GM18868 (cell line): ENCODE data around the gene NOM1.

ENCODE experiments used
- ATAC-seq: cut with Tn5 transposase; IDR thresholded peaks from one replicate; pipeline ENCODE4 v1.9.1; 2021; ENCODE audit warnings: mild to moderate bottlenecking, moderate library complexity; ENCODE audit not compliant: unreplicated experiment

The NOM1 gene

DNA sequence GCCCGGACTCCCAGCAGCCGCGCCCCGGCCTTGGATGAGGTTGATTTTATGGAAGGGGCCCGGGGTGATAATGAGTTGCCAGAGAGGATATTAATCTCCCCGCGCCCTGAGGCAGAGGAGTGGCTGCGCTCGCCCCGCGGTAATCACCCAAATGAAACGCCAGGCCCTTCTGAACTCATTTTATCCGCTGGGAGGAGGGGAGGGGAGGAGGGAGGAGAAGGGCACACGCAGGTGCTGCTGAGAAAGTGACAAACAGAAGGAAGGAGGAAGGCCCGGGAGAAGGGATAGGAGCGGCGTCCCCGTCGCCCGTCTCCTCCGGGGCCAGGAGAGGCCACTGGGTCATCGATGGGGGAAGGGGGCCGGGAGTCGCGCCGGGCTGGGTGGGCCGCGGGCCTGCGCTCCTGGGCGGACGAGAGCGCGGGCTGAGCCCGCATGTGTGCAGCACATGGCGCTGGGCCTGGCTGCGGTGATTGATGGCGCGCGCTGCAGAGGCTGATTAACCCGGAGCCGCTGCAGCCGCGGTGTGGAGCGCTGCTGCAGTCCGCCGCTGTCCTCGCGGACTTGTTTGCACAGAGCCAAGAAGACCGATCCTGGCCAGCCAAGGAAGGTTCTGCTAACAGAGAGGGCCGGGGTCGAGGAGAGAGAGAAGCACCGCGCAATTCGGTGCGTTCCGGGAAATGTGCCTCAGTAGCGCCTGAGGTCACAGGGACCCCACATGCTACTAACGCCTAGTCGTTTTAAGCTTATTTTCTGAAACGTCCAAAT is 54.4 kb downstream of the NOM1 start:
- no peak for ATAC-seq

DNA sequence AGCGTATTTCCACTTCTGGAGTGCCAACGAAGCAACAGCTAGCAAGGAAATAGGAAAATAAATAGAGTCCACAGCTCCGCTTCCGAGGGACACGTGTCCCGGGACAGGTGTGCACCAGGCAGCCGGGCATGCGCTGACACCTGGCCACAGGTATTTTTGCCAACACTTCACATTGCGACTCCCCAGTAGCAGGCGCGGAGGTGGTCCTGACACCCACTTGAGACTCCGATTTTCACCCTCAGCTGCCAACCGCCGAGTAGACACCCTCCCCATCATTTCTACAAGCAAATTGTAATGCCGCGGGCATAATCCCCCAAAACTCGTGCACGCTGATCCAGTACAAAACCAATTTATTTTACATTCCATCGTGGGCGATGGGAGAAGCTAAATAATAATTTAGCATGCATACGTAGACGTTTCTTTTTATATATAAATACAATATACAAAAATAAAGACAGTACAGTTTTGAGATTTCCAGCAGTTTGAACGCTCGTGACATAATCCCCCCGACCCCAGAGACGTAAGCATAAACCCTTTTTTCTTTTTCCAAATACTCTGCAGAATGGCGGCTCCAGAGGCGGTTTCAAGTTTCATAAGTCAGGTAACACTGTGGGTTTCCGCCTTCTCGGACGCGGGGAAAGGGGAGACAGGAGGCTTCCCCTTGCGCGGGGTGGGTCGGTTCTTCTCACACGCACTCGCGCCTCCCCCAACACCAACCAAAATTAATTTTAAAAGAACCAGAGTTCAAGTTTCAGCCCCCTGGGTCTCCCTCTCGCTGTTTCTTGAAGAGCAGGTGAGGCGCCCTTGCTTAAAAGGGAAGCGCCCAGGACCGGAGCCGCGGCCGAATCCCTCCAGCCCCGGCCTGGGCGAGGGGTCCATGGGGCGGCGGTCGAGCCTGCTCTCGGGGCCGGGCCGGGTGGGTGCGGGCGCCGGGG is 55.3 kb downstream of the NOM1 start:
- no peak for ATAC-seq

DNA sequence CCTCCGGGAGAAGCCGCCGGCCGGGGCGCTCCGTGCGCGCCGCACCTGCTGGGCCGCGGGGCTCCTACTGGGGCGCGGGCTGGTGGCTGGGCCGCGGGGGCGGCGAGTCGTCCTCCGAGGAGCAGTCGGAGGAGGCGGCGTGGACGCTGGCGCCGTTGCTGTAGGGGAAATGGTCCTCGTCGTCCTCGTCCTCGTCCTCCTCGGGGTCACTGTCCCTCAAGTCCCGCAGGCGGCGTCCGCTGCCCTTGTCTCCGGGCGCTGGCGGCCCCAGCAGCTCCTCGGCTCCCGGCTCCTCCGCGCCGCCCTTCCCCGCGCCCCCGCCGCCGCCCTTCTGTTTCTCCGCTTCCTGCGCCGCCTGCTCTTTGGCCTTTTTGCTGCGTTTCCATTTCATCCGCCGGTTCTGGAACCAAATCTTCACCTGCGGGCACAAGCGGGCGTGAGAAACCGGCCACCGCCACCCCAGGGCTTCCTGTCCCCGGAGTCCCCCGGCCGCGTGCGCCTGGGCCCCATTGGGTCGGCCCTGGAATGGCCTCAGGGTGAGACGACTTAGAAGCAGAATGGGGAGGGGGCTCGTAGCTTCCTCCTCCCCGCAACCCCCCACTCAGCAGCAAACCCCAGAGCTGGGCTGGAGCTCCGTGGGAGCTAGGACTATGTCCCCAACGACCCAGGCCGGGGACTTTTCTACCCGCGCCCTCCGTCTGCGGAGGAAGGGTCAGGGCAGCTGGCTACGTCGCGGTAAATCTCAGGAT is 56.1 kb downstream of the NOM1 start:
- ATAC-seq: no peak

DNA sequence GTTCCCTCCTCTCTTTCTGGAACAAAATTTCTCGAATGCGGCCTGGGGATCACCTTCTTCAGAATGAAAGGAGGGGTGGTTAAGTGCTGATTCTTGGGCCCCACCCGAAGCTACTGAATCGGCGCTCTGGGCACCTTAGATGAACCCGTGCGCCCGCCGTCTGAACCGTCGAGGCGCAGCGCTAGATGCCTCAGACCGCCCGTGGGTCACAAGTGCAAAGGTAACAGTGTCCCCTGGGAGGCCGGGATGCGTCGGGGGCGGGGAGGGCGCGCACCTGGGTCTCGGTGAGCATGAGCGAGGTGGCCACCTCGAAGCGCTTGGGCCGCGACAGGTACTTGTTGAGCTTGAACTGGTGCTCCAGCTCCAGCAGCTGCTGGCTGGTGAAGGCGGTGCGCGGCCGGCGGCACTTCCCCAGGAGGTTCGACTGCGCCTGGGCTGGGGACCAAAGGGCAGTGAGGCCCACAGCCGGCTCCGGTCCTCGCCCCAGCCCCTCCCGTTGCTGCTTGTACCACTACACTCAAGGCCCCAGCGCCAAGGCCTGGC is 56.8 kb downstream of the NOM1 start:
- no peak for ATAC-seq

DNA sequence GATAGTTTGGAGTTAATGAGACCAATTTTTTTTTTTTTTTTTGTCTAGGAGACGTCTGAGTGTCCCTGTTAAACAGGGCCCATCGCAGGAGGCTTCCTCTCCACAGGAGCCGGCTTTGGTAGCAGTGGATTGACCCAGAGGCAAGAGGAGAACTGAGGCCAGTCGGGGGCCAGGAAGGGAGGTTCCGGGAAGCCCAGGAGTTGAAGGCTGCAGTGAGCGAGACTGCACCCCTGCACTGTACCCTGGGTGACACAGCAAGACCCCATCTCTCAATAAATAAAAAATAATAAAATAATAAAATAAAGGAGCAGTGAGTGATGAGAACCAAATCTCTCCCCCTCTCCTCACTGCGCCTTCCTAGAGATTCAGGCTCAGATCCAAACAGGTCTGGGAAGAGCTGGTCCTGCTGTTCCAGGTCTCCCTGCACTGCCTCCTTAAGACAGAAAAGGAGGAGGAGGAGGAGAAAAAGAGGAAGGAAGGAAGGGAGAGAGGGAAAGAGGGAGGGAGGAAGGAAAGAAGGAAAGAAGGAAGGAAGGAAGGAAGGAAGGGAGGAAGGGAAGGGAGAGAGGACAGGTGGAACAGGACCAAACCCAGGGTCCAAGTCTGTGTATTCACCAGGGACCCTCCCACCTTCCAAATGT is 57.4 kb downstream of the NOM1 start:
- no peak for ATAC-seq

DNA sequence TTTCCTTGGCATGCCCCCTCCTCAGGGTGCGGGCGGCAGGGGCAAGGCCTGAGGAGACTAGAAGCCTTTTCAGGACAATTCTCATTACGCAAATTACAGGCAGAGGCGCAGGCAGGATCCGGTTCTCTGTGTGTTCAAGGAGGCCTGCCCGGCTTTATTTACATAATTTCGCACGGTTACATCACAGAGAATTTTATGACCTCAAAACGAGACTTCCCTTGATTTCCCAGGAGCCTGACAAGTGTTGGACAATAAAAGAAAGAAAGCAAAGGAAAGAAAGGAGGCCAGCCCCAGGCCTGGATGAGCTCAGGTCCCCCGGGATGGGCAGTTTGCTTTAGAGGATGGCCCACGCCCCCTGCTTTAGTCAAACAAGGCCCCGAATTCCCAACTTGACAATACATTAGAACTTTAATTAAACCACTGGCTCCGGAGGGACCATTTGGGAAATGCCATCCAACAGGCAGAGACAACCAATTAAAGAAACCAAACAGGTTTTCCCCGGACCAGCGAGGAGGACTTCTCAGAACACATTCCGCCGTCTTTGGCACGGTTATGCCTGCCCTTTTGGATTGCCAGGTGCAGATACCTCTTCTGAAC is 58.1 kb downstream of the NOM1 start:
- no peak for ATAC-seq

DNA sequence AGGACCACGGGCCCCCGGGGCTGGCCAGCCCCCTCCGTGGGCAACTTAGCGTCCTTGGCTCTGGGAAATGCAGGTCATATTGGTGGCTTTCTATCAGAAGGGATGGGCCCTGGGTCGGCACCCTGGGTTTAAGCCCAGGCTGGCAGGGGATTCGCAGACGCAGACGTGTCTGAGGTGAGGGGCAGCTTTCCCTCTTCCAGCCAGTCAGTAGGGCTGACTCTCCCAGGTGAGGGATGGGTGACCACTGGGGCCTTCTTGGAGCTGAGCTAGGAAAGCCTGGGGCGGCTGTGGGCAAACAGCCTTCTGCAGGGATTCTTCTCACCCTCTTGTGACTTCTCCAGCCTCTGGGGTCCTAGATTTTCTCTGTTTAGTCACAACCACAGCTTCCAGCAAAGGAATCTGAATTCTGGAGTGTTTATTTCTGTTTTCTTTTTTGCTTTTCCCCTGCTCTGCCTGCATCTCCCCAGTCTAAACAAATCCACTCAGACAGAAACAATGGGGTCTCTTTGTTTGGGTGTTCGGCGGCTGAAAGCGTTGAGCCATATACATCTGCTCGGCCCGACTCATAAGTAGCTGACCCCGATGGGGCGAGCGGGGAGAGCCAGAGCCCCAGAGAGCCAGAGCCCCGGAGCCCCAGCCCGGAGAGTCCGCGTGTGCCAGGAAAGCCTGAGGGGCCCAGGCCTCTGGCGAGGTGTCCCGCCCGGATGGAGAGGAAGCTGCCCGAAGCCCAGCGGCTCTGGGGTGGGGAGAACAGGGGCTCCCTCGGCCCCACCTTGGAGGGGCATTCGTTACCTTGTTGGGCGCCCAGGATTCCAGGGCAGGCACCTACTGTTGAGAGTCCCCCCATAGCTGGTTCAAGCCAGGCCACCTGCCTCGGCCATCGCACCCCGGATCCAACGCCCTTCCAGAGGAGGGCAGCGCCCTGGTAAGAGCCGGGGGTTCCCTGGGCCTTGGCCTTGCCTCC is 59.0 kb downstream of the NOM1 start:
- no peak for ATAC-seq

DNA sequence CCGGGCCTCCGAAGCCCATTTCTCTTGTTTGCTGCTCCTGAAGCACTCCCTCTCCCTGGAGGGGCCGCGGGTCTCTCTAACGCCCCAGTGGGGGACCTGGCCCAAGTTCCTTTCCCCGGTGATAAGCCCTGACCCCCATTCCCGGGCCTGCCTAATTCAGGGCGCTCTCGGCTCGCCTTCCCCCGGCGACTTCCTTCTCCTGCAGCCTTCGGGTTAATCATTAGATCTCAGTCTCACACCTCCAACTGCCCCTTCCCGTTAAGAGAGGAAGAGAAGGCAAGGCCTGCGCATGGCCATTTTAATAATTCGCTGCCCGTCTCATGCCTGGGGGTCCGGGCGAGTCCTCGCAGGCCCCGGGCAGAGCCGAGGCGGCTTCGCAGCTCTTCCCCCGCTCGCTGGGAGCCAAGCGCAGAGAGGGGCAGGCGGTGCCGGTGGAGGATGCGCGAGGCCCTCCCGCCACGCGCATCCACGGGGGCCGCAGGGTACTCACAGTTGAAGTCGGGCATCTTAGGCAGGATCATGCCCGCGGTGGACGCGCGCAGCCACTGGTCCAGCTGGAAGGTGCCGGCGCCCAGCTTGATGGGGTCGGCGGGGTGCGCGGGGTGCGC is 59.8 kb downstream of the NOM1 start:
- no peak for ATAC-seq

DNA sequence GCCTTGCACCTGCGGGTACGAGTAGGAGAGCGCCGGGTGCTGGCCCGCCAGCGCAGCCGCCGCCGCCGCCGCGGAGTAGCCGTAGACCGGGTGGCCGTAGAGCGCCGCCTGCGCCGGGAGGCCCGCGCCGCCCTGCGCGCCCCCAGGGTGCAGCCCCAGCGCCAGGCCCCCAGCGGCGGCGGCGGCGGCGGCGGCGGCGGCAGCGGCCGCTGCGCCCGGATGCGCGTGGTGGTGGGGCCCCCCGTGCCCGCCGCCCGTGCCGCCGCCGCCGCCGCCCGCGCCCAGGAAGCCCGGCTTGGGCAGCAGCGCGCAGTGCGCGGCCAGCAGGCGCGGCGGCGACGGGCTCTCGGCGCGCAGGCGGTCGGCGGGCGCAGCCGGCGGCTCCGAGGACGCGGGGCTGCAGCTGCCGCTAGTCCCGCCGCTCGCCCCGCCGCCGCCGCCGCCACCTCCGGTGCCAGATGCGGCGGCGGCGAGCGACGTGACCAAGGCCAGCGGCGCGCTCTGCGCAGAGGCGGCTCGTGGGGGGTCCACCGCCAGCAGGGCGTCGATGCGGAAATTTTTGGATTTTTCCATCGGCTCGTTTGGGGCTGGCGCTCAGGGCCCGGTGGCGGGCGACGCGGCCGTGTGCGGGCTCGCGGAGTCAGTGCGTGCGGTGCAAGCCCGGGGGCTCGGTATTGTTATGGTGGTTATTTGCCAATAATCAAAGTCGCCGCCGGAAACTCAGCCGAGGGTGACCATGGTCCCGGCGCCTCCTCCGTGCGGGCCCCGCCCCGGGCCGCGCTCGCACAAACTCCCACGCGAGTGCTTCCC is 60.5 kb downstream of the NOM1 start:
- peak; percentile 34 for ATAC-seq

DNA sequence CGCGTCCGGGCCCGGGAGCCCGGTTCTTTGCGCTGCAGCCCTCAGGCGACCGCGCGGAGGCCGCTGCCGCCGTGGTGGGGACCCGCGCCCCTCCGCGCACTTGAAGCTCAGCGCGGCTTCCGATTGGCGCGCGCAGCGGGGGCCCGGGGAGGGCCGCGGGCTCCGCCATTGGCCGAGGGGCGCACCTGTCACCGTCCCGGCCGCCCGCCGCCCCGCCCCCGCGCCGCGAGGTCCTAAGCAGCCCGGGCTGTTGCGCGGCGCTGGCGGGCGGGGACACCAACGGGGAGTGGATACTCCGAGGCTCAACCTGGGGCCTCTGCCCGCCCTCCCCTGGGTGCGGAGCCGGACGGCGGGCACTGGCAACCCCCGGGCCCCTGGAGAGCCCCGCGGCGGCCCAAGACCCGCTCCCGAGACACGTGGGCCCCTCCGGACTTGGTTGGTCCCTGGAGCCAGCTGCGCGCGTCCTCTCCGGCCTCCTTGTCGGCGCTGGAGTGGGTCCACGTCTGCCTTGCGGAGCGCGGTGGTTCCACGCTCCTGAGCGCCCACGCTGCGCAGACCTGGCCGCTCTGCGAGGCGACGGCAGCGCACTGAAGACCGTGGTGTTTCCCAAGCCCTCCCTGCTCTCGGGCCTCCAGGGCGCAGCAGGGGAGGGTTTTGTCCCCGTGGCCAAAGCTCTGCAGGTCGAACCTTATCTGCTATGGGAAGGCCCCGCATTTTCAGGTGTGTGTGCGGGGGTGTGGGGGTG is 61.2 kb downstream of the NOM1 start, which contains the start of gene MNX1:
Gene MNX1 (minus strand): TSS at position 76 of the 745 bp plus-strand sequence. CDS start 313 bp downstream, outside the sequence.
- ATAC-seq: peak; percentile 82

DNA sequence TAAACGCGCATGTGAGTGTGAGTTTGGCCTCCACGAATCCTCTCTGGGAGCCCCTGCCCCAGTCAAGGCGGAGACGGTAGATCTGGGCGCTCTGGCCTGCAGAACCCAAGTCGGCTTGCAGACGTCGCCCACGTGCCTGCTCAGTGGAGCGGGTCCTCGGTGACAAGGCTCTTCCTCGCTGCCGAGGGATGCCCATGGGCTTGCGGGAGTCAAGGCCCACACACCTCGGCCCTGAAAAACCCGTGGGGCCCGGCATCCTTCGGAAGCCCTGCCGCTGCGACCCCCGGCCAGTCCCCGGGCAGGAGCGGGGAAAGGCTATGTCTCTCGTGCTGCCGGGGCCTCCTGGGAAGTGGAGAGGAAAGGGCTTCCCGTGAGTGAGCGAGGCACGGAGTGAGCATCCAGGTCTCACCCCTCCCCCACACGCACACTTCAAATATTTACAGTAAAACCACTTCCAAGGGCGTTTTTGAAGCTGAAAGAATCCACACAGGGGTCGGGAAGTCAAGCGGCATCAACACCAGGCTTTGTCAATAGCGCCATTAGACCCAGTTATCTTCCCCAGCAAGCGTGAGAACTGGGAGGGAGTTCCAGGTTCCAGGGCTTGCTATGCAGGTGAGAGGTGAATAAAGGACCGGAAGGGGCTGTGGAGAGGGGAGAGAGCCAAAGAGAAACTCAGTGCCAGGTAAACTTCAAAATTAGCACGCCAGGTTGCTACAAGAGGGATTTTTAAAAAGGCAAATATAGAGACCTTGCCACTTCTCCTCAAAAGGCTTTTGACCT is 62.0 kb downstream of the NOM1 start:
- ATAC-seq: peak; percentile 12

DNA sequence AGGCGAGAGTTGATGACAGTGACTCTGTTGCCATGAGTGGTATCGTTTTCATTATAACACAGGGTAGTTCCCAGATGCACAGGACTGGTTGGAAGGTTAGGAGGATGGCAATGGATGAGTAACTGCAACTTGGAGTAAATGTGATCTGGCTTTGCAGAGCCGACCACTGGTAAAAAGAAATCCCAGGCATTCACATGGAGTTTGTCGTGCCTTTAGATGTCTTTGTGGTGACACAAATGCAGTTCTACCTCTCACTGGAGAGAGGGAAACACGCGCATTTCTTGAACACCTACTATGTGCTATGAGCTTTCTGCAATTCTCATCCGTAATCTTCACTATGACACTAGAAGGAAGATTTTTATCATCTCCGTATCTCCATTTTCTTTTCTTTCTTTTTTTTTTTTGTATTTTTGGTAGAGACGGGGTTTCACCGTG is 62.6 kb downstream of the NOM1 start:
- no peak for ATAC-seq

DNA sequence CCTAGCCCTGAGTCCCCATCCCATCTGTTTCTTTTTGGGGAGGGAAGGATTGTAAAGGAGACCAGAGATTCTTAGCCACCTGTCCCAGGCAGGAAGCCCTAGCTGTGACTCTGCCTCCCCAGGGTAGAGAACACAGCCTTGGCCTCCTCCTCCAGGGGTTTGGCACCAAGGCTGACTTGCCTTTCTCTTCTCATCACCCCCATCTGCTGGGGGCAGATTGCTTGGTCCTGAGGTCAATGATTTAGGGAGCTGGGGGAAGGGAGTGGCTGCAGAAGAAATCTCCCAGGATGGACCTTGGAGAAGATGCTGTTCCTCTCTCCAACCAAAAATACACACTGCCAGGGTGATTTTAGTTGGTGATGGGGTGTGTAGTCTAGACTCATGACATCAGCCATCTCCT is 63.6 kb downstream of the NOM1 start:
- no peak for ATAC-seq

DNA sequence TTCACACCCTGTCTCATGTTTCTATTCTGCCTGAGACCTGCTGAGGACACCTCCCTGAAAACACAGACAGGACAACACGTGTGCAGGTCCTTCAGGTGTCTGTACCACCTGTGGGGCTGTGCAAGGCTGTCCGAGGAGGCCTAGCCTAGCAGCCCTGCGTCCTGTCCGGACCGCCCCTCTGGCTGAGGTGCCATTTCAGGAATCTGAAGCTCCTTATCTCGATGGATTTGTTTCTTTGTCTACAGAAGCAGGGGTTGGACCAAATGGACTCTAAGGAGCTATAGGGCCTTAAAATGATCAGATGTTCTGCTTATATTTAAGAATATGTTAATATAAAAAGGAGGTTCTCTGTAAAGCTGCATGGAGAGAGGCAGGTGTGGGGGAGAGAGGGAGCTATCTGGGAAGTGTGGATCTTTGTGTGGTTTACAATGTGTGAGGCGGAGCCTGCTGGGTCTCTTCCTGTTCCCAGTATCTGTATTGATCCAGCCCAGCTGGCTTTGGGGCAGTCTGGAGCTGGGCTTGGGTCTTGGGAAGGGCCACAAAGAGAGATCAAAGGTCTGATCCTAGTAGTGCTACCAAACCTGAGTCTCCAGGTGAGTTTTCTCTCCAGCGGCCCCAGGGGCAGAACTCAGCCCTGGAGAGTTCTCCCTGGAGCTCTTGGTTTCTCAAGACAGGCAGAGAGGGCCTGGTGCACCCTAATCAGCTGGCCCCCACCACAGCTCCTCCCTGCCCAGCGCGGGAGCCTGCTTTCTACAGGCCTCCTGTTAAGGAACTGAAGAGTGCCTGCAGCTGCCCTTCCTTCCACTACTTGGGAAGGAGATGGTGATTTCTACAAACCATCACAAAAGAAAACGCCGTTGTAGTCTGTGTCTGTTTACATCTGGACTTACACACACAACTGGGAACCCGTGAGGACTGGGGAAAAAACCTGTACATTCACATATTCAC is 64.4 kb downstream of the NOM1 start:
- ATAC-seq: no peak
